Glomerular endothelial cell (primary cell): Measurements from ENCODE around the gene BRF1. TPM values are rescaled to one million over a fixed set of nuclear protein-coding genes. Genes with fewer than 3 reads are reported as not detected.

Experiments used
- DNase-seq: peaks from one replicate; pipeline ENCODE4 v3.0.0-alpha.2; 2011; ENCODE audit warnings: low read depth, low spot score; ENCODE audit errors: extremely low read depth
- total RNA-seq: library from RNA; depleted of rRNA; stranded (reverse); fragments of >200 nt; gene quantifications from 2 replicates; pipeline ENCODE4 v1.2.3, GENCODE V29; 2015

The BRF1 gene
- total RNA-seq, 1 donor from 2014 or later, result 63.4 TPM

DNA sequence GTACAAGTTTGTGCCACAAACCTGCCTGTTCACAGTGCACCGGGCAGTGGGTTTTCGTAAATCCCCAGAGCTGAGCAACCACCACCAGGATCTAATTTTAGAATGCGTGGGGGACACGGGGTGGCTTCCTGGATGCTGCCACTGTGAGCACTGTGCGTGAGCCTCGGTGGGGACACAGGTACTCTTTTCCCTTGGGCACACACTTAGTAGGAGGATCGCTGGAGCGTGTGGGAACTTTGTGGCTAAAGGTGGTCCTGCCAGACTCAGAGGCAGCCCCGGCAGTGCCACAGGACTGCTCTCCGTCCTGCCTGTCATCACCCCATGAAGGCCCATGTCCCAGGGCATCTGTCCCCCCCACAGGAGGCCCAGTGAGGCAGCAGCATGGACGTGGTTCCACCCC is 31.4 kb downstream of the BRF1 start:
- DNase-seq, result no peak

DNA sequence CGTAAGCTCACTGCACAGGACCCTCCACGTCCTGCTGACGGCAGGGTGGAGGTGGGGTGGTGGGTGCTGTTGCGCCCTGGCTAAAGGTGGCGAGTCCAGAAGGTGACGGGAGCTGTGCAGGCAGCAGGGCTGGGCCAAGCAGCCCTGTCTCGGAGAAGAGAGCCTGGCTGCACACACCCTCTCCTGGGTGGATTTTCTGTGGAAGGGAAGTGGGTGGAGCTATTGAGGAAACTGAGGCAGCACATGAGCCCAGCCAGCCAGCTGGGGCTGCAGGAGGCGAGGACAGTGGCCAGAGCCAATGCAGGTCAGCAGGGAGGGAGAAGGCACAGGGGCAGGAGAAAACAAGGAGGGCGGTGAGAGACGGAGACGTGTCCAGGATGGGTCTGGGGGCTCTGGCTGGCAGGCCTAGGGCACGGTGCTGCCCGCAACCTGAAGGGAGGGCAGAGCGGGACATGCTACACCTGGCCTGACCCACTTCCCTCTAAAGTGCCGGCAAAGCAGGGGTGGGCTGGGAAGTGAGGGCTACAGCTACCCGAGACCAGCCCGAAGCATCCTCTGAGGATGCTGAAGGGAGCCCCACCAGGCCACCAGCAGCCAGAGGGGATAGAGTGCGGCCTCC is 32.0 kb downstream of the BRF1 start:
- DNase-seq, result no peak

DNA sequence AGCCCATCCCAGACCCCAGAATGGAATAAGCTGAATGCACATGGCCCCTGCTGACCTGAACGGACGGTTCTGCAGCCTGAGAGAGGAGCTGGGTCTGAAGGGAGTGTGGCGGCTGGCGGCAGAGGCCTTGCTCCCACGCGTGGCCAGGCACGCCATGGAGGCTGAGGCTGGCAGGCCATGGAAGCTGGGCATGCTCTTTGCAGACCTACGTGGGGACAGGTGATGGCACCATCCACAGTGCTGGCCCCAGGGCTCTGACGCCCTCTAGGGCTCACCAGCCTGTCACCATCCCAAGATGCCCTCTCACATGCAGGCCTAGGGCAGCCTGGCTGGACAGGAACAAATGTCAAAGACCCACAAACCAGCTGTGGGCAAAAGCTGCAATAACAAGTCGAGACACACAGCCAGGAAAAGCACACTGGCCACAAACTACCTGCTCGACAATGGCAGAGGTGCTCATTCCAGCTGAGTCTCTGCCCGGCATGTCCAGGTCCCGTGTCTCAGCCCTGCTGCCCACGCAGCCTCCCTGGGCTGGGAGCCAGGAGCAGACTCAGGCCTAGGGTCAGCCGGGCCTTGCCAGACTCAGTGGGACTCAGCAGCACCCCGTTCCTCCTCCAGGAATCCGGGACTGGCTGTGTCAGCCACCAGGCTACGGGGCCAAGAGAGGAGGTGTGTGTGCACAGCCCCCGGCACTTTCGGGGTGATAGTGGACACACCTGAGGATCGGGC is 32.8 kb downstream of the BRF1 start:
- DNase-seq, result no peak

DNA sequence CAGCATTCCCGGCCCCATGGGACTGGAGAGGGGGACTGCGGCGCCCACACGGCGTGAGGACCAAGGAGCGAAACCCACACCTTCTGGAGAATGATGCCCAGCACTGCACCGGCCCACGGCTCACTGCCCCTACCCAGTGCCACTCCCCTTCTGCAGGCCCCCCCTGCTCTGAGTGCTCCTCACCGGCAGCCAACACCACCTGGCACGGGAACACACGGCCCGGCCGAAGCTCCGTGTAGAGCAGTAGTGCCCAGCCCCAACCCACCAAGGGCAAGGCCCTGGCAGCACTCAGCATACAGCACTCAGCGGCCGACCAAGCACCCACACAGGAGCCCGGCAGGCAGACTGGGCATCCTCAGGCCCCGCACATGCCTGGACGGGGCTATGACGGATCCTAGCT is 39.0 kb downstream of the BRF1 start:
- DNase-seq, result no peak

DNA sequence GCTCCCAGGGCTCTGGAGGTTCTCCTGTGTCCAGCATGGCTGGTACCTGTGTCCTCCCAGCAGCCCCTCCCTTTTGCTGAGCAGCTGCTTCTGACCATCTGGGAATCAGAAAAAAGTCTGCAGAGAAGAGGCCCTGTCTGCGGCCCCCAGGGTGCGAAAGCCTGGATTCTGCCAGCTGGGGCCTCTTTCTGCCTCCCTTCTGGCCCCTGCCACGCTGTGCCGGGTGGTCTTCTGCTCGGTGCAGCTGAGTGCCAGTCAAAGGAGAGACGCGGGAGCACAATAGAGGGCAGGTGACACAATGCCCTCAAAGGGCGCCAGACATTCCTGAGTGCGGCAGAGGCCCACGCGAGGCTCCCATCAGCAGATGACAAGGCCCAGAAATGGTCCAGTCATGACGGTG is 39.8 kb downstream of the BRF1 start:
- DNase-seq, result no peak

DNA sequence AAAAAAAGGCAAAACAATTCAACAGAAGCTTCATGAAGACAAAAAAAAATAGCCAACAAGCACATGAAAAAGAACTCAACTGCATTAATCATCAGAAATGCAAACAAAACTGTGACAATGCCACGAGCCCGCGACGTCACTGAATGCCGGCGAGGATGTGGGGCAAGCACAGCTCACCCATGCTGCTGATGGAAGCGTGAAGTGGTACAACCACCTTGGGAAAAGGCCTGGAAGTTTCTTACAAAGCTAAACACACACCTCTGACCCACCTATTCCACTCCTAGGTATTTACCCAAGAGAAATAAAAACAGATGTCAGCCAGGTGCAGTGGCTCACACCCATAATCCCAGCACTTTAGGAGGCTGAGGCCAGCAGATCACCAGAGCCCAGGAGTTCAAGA is 42.0 kb downstream of the BRF1 start:
- DNase-seq, result no peak

DNA sequence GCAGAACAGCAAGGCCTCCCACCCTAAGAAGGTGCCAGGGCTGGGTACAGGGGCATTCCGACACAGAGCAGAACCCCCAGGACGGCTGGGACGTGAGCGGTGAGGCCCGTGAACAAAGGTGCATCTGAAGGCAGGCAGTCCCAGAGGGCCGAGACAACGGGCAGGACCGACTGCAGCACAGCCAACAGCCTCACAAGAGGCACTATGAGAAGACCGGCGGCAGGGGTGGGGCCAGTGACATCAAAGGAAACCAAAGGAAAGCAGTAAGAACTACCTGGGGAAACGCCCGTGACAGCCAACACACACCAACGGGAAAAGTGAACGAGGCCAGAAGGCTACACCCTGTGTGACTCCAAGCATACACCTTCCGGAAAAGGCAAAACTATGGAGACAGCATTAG is 43.3 kb downstream of the BRF1 start:
- DNase-seq, result no peak

DNA sequence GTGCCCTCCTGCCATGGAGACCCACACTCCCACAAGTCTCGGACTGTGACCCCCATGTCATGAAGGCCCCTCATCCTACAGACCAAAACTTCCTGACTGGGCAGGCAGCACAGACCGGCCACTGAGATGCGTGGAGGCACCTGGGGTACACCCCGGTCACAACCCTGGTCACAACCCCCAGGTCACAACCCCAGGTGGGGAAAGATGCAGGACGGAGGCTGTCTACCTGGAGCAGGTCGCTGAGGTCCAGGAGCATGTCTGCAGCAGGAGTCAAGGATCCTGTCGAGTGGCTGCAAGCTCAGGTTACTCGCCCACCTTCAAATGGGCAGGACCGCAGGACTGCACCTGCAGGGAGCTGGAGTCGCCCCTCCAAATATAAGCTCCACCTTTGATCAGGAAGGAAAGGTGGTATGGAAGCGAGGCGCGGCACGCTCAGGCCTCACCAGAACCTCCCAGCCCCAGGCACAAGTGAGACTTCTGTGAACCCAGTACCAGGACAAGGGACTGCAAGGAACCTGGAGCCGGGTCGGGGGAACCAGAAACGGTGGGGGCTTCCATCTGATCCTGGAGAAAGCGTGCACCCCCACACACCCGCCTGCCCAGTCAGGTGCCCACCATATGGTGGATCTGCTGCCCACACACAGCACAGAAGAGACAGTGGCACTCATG is 44.4 kb downstream of the BRF1 start:
- no peak for DNase-seq

DNA sequence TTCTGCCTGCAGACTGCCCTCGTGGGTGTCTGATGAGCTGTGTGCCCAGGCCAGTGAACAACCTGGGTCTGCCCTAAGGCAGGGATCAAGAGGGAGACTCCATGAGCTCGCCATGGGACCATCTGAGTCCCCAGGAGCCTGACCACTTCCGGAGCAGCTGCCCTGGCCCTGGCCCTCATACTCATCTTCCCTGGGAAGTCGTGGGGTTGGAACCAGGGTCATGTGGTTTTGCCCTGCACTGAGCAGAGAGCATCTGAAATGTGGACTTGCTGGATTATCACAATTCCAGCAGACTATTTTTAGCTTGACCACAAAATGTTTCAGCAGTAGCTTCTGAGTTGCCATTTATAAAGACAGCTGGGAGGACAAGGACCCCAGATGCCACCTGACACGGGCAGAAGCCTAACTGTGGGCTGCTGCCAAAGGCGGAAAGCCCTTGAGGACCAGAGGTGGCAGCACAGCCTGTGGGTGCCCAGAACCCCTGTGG is 45.7 kb downstream of the BRF1 start:
- no peak for DNase-seq

DNA sequence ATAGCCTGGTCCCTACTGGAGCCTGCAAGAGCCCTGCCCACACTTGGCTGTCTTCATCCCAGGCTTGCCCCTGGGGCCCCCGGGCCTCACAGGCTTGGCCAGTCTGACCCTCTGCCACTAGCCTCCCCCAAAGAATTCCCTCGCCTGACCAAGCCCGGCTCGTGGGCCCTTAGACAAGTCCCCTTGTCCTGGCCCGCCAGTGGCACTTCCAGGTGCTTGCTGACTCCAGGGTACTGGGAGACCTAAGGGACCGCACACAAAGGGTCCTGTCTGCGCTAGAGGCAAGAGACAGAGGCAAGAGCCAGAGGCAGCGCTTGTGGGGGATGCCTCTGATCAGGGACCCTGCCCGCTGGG is 47.5 kb downstream of the BRF1 start:
- DNase-seq, result no peak

DNA sequence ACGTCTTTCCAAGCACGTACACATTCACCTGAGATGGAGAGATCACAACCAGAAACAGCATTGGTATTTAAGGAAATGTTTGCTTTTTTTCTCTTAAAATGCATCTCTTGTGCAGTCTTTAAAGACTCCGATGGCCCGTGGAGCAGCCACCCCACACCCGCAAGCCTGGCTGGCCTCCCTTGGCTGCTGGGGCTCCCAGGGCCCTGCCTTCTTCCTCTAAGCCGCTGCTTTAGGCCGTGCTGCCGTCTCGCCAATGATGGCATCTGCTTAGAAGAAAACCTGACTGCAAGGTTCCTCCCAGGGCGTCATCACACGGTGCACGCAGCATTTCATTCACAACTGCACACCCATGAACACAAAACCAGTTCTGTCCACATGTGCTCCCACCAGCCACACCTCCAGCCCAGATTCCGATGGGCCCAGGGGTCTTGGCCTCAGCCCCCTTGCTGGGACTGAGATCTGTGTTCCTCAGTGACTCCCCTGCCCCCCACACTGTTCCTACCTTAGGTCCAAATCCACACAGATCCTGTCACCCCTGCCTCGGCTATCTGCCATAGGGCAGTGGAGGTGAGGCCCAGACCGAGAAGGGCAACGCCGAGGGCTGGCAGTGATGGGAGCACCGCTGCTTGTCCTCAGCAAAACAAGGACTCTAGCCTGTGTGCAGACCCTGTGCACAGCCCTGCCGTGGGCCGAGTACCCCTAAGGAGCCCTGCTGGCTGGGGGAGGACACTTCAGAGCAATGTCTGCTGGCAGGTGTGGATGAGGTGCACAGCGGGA is 48.1 kb downstream of the BRF1 start:
- DNase-seq, result no peak

DNA sequence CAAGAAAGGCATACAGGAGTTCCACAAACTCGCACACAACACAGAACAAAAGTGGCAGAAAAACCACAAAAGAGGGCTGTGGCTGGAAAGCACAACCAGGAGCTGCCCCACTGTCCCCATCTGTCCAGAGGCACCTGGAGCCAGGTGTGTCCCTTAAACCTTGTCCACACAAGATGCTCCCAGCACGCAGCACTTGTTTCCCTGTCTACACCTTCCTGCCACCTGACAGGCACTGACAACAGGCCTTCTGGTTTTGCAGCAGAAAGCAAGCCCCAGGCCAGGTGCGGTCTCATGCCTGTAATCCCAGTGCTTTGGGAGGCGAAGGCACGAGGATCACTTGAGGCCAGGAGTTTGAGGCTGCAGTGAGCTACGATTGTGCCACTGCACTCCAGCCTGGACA is 48.9 kb downstream of the BRF1 start:
- no peak for DNase-seq

DNA sequence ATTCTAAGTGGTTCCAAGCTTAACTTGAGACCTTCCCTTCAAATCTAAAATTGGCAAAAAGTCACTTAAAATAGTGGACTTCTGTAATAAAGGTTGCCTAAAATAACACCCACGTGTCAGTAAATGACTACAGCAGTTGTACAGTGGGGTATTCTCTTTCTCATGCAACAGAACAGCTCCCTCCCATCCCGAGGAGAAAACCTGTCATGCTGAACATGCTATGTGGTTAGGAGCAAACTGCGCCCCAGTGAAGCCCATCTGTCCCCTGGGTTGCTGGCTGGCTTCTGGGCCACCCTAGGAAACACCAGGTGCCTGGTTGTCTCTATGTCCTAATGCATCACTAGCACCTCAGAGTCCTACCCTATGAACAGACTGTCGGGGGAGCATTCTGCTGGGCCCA is 49.8 kb downstream of the BRF1 start:
- DNase-seq, result no peak

DNA sequence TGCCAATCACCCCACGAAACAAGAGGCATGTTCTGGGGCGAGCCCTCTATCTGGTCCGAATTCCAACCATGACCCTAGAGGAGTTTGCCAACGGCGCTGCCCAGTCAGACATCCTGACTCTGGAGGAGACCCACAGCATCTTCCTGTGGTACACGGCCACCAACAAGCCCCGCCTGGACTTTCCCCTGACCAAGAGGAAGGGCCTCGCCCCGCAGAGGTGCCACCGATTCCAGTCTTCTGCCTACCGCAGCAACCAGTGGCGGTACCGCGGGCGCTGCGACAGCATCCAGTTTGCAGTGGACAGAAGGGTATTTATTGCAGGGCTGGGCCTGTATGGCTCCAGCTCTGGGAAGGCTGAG is 50.8 kb downstream of the BRF1 start:
- no peak for DNase-seq

DNA sequence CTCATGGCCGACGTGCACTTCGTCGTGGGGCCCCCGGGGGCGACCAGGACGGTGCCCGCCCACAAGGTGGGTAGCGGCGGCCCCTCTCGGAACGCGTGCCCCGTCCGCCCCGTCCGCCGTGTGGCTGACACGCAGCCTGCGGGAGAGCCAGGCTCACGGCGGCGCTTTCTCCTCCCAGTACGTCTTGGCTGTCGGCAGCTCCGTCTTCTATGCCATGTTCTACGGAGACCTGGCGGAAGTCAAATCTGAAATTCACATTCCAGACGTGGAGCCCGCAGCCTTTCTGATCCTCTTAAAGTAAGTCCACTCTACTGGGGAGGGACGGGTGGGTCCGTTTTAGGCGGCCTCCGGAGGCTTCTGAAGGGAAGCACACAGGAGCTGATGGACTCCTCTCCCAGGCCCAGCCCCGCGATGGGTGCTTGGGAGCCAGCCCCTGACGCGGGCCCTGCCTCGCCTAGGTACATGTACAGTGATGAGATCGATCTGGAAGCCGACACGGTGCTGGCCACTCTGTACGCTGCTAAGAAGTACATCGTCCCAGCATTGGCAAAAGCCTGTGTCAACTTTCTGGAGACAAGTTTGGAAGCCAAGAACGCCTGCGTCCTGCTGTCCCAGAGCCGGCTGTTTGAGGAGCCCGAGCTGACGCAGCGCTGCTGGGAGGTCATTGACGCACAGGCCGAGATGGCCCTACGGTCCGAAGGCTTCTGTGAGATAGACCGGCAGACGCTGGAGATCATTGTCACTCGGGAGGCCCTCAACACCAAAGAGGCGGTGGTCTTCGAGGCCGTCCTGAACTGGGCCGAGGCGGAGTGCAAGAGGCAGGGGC is 51.4 kb downstream of the BRF1 start:
- no peak for DNase-seq

DNA sequence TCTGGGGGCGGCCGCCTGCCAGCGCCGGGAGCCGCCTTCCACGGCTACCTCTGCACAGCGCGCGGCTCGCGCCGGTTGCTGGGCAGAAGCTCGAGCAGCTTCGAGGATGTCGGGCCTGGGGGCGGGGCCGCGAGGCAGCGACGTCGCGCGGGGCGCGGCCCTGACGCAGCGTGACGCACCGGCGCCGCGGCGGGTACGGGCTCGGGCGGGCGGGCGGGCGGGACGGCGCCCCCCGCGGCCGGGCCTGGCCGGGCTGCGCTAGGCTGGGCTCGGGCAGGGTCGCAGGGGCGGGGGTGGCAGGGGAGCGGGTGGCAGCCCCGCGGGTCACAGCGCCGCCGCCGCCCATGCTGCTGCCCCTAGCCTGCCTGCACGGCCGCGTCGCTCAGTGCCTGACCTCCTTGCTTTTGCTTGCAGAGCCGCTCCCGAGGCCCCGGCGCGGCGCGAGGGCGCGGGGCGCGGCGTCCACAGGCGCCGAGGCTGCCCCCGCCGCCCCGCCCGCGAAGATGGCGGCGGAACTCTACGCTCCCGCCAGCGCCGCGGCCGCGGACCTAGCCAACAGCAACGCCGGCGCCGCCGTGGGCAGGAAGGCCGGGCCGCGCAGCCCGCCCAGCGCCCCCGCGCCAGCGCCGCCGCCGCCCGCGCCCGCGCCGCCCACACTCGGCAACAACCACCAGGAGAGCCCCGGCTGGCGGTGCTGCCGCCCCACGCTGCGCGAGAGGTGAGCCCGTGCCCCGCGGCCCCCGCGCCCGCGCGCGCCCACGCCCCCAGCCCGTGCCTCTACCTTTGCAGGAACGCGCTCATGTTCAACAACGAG is 52.2 kb downstream of the BRF1 start, which contains the start of gene BTBD6:
Gene BTBD6 (plus strand): TSS at position 166 of the 814 bp plus-strand sequence. CDS start 179 bp downstream, at position 345.
- no peak for DNase-seq

DNA sequence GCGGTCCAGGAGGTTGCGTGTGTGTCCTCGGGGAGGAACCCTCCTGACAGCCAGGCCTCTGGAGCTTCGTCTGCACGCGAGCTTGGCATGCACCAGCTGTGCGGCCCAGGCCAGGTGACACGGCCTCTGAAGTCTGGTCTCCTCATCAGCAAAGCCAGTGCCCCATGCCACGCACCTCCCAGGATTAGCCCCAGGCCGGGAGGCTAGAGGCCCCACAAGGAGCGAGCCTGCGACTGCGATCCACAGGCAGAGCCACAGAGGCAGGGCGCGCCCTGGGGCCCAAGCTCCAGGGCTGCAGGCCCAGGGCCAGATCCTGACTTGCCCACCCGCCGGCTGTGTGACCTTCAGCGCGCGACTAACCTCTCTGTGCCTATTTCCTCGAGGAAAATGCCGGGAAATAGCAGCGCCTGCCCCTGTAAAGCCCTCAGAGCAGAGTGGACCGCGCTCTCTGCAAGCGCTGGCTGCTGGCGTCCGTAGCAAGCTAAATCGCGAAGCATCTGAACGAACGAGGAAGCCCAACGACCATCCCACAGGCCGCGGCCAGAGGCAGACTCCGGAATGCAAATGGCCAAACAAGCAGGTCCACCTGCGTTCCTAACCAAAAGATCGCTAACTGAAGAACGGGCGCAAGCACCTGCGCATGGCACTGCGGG is 53.0 kb downstream of the BRF1 start:
- DNase-seq, result no peak

DNA sequence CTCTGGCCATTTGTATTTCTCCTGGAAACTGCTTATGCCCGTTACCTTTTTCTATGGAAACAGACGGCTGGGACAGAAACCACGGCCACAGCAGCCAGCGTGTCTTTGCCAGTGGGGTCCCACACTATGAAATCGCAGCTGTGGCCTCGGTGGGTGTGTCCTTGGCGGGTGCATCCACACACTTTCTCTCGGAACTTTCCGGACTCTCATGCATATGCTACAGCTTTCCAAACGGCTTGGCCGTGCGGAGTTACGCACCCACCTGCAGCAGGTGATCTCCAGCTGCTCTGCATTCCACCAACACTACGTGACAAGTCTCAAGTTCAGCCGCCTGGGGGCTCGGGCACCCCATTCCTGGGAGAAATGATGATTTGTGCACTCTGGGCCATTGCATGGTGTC is 53.8 kb downstream of the BRF1 start:
- no peak for DNase-seq

DNA sequence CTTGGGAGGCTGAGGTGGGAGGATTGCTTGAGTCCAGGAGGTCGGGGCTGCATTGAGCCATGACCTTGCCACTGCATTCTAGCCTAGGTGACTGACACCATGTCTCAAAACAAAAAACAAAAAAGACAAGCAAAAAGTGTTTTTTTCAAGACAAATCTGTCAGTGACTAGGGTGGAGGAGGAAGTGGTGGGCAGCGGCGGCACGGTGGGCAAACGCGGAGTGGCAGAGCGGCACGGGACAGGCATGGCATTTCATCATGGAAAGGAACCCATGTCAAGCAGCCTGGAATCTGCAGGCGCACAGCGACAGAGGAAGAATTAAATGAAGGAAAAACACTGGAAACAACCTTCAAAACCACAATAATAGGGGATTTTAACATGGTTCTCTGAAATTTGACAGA is 56.5 kb downstream of the BRF1 start:
- no peak for DNase-seq
